ENCODE data around the gene ZNRF4.
A peak's percentile ranks its signal among the peaks of the same experiment; 100 is the strongest.

The ZNRF4 gene

GRCh38 chr19:5503598-5503997 lies 48.4 kb downstream of the ZNRF4 start:
- DNase-seq (ENCODE audit: low read depth, low spot score): peak; percentile 60

- DNase-seq (ENCODE audit: low read depth, low spot score): no peak
These were observed 48.9 kb downstream of the ZNRF4 start for GRCh38 chr19:5504114-5504513.

Data from ELF-1 (cell line).